ENCODE measurements around the gene SYNGAP1.
"Not testable (repeated sequence)": the region's sequence is repeated elsewhere in the genome, so short reads cannot be mapped to it uniquely, and the experiment has no call there.

Gene SYNGAP1

DNA sequence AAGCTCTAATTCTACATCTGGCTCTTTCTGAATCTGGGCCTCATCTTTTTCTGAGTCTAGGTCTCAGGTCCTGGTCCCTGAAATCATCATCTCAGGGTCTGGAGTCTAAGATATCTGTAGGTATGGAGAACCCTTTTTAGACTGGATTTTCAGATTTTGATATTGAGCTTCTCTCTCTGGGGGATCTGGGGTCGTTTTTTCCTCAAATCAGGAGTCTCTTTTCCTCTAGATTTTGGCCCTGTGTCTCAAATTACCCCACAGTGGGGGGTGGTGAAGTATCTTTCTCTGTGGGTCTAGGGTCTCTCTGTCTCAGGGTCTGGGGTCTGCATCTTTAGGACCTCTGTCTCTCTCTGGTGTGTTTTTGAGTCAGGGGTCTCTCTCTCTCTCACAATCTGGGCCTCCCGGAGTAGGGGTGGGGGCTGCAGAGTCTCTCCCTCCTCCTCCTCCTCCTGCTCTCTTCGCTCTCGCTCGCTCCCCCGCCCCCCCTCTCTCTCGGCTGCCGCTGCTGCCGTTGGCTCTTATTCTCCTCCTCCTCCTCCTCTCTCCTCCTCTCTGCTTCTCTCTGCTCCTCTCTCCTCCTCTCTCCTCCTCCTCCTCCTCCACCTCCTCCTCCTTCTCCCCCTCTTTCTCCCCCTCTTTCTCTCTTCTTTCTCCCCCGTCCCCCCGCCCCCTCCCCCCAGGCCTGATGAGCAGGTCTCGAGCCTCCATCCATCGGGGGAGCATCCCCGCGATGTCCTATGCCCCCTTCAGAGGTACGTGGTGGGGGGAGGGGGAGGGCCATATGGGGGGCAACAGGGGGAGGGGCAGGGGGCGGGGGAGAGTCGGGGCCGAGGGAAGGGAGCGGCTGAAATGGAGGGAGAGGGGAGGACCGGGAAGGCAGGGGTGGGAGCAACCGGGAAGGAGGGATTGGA, at the start of gene SYNGAP1:
SYNGAP1 (plus strand) TSS at position 486 of the 911 bp plus-strand sequence; CDS start at position 686, 200 bp downstream.
- H3K36me3 ChIP-seq (ENCODE audit: control insufficient read depth, insufficient read depth, low read length): peaks cover 8% of the 10 kb centered on the region
- peaks cover 27% of the 10 kb centered on the region for H3K4me1 ChIP-seq (ENCODE audit: control insufficient read depth, insufficient read depth, low read length)
- H3K27ac ChIP-seq (ENCODE audit: low read depth, low read length): peak within 1 kb of the TSS; percentile 88
- H3K4me3 ChIP-seq (ENCODE audit: low read length): peak within 1 kb of the TSS; percentile 58
- no peak within 1 kb of the TSS for H3K9ac ChIP-seq (ENCODE audit: low read length)
- H3K27me3 ChIP-seq (ENCODE audit: control insufficient read depth, insufficient read depth, low read length): no peaks in the 10 kb centered on the region

DNA sequence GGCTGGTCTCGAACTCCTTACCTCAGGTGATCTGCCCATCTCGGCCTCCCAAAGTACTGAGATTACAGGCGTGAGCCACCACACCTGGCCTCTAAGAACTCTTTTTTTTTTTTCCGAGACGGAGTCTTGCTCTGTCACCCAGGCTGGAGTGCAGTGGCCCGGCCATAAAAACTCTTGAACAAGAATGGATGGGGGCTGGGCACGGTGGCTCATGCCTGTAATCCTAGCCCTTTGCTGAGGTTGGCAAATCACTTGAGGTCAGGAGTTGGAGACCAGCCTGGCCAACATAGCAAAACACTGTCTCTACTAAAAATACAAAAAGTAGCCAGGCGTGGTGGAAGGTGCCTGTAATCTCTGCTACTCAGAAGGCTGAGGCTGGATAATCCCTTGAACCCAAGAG, 48.0 kb upstream of the SYNGAP1 start:
- not testable (repeated sequence) for H3K27me3 ChIP-seq (ENCODE audit: control insufficient read depth, insufficient read depth, low read length); H3K27ac ChIP-seq (ENCODE audit: low read depth, low read length); H3K4me3 ChIP-seq (ENCODE audit: low read length); H3K36me3 ChIP-seq (ENCODE audit: control insufficient read depth, insufficient read depth, low read length); H3K9ac ChIP-seq (ENCODE audit: low read length); H3K4me1 ChIP-seq (ENCODE audit: control insufficient read depth, insufficient read depth, low read length)

DNA sequence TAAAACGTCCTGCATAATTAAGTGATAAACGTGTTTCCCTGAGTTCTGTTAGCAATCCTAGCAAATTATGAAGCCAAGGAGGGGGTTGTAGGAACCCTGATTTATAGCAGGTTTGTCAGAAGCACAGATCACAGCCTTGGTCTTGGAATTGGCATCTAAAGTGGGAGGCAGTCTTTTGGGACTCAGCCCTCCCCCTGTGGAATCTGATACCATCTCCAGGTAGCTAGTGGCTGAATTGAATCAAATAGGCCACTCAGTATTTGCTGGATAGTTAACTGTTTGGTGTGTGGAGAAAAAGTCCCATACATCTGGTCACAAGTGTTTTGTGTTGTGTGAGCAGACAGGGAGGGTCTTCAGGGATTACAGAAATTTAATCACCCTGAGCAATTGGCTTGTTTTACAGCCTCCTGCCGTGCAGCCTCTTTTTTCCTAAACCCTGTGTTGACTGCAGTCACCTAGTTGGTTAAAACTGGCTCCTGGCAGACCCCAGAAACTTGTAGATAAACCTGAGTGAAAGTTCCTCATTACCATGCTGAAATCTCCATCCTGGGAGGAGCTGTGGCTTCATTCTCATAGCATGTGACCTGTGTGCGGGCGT, 47.2 kb upstream of the SYNGAP1 start:
- Histone ChIP-seq H3K27me3 (ENCODE audit: control insufficient read depth, insufficient read depth, low read length) (no peaks in the 10 kb centered on the region), H3K36me3 (ENCODE audit: control insufficient read depth, insufficient read depth, low read length) (no peaks in the 10 kb centered on the region), H3K9ac (ENCODE audit: low read length) (no peak overlapping the region), H3K4me1 (ENCODE audit: control insufficient read depth, insufficient read depth, low read length) (peaks cover 9% of the 10 kb centered on the region), H3K27ac (ENCODE audit: low read depth, low read length) (no peak overlapping the region), H3K4me3 (ENCODE audit: low read length) (no peak overlapping the region)

DNA sequence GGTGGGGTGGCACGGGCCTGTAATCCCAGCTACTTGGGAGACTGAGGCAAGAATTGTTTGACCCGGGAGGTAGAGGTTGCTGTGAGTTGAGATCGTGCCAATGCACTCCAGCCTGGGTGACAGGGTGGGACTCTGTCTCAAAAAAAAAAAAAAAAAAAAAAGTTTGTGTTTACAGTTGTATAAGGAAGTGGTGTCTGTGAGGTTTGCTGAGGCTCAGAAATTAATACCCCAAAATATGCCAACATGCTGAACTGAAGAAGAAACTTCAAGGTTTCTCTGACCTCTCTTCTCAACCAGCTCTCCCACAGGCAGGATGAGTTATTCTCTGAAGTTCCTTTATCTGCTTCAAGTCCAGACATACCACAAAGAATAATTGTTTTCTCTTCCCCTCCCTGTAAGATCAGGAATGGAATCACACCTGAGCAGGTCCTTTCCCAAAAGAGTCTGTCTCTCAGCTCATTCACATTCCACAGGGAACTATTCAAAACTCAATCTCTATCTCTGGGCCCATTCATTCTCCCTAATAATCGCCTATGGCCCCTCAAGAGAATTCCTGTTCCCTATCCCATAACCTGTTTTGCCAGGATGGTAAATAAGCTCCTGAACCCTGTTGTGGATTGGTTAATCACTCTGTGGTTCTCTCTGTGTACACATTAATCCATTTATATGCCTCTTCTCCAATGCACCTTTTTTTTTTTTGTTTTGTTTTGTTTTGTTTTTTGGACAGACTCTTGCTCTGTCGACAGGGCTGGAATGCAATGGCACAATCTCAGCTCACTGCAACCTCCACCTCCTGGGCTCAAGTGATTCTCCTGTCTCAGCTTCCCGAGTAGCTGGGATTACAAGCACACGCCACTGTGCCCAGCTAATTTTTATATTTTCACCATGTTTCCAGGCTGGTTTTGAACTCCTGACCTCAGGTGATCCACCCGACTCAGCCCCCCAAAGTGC, 45.6 kb upstream of the SYNGAP1 start:
- Histone ChIP-seq H3K27me3 (ENCODE audit: control insufficient read depth, insufficient read depth, low read length) (no peaks in the 10 kb centered on the region), H3K4me1 (ENCODE audit: control insufficient read depth, insufficient read depth, low read length) (peaks cover 9% of the 10 kb centered on the region), H3K9ac (ENCODE audit: low read length) (no peak overlapping the region), H3K36me3 (ENCODE audit: control insufficient read depth, insufficient read depth, low read length) (no peaks in the 10 kb centered on the region), H3K27ac (ENCODE audit: low read depth, low read length) (peak overlapping the region; percentile 55), H3K4me3 (ENCODE audit: low read length) (no peak overlapping the region)

DNA sequence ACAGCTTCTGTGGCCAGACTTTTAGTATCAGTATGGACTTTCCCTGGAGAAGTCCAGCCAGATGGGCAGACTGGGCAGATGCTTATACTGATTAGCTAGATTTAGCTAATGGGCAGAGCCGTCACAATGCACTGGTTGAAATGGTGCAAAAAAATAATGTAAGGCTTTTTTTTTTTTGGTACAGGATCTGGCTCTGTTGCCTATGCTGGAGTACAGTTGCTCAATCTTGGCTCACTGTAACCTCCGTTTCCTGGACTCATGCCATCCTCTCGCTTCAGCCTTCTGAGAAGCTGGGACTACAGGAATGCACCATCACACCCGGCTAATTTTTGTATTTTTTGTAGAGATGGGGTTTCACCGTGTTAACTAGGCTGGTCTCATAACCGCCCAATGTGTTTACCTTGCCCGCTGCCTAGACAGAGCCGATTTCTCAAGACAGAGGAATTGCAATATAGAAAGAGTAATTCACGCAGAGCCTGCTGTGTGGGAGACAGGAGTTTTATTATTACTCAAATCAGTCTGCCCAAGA, 44.7 kb upstream of the SYNGAP1 start:
- Histone ChIP-seq H3K27me3 (ENCODE audit: control insufficient read depth, insufficient read depth, low read length) (no peaks in the 10 kb centered on the region), H3K4me1 (ENCODE audit: control insufficient read depth, insufficient read depth, low read length) (peaks cover 9% of the 10 kb centered on the region), H3K4me3 (ENCODE audit: low read length) (peak overlapping the region; percentile 15), H3K36me3 (ENCODE audit: control insufficient read depth, insufficient read depth, low read length) (no peaks in the 10 kb centered on the region), H3K27ac (ENCODE audit: low read depth, low read length) (peak overlapping the region; percentile 55), H3K9ac (ENCODE audit: low read length) (no peak overlapping the region)

DNA sequence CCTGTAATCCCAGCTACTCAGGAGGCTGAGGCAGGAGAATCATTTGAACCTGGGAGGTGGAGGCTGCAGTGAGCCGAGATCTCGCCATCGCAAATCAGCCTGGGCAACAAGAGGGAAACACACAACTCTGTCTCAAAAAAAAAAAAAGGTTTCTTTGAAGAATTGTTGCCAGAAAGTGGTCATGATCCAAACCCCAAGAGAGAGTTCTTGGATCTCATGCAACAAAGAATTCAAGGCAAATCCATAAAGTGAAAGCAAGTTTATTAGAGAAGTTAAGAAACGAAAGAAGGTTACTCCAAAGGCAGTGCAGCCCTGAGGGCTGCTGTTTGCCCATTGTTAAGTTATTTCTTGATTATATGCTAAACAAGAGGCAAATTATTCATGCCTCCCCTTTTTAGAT, 42.7 kb upstream of the SYNGAP1 start:
- Histone ChIP-seq H3K9ac (ENCODE audit: low read length) (no peak overlapping the region), H3K4me1 (ENCODE audit: control insufficient read depth, insufficient read depth, low read length) (peaks cover 9% of the 10 kb centered on the region)

DNA sequence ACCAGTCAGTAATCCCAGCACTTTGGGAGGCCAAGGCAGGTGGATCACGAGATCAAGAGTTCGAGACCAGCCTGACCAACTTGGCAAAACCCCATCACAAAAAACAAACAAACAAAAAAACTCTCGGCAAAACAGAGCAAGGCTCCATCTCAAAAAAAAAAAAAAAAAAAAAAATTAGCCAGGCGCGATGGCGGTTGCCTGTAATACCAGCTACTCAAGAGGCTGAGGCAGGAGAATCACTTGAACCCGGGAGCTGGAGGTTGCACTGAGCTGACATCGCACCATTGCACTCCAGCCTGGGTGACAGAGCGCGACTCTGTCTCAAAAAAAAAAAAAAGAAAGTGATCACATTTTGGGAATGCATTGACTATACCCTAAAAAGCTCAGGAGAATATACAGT, 40.7 kb upstream of the SYNGAP1 start:
- H3K4me1 ChIP-seq (ENCODE audit: control insufficient read depth, insufficient read depth, low read length): peaks cover 11% of the 10 kb centered on the region
- H3K36me3 ChIP-seq (ENCODE audit: control insufficient read depth, insufficient read depth, low read length); H3K27me3 ChIP-seq (ENCODE audit: control insufficient read depth, insufficient read depth, low read length); H3K27ac ChIP-seq (ENCODE audit: low read depth, low read length); H3K9ac ChIP-seq (ENCODE audit: low read length); H3K4me3 ChIP-seq (ENCODE audit: low read length): not testable (repeated sequence)

More for the DNA sequence above, 42.7 kb upstream of the SYNGAP1 start:
- no peaks in the 10 kb centered on the region for H3K27me3 ChIP-seq (ENCODE audit: control insufficient read depth, insufficient read depth, low read length)
- H3K36me3 ChIP-seq (ENCODE audit: control insufficient read depth, insufficient read depth, low read length): no peaks in the 10 kb centered on the region
- H3K27ac ChIP-seq (ENCODE audit: low read depth, low read length): no peak overlapping the region
- no peak overlapping the region for H3K4me3 ChIP-seq (ENCODE audit: low read length)

DNA sequence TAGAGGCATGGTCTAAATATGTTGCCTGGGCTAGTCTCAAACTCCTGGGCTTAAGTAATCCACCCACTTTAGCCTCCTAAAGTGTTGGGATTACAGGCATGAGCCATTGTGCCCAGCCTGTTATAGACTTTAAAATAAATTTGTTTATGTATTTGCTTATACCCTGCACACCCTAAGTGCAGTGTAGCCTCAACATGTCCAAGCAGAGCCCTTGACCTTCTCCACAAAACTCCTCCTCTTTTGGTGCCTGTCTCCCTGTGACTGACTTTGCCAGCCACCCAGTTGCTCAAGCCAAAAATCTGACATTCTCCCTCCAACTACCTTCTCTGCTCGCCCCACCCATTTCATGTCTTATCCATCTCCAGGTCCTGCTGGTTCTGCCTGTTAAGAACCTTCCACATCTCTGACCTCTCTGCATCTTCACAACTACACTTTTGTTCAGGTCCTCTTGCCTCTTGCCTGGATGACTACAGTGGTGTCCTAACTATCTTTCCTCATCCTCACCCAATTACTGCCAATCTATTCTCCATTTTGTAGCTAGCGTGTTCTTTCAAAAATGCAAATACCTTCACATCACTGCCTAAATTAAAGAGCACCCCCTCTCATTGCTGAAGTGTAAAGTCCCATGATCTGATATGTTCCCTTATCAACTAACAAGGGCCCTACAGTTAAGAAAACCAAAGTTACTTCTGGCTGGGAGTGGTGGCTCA, 39.4 kb upstream of the SYNGAP1 start:
- peaks cover 3% of the 10 kb centered on the region for H3K4me1 ChIP-seq (ENCODE audit: control insufficient read depth, insufficient read depth, low read length)
- H3K27me3 ChIP-seq (ENCODE audit: control insufficient read depth, insufficient read depth, low read length): no peaks in the 10 kb centered on the region
- H3K4me3 ChIP-seq (ENCODE audit: low read length): no peak overlapping the region
- no peak overlapping the region for H3K27ac ChIP-seq (ENCODE audit: low read depth, low read length)
- no peaks in the 10 kb centered on the region for H3K36me3 ChIP-seq (ENCODE audit: control insufficient read depth, insufficient read depth, low read length)
- no peak overlapping the region for H3K9ac ChIP-seq (ENCODE audit: low read length)

DNA sequence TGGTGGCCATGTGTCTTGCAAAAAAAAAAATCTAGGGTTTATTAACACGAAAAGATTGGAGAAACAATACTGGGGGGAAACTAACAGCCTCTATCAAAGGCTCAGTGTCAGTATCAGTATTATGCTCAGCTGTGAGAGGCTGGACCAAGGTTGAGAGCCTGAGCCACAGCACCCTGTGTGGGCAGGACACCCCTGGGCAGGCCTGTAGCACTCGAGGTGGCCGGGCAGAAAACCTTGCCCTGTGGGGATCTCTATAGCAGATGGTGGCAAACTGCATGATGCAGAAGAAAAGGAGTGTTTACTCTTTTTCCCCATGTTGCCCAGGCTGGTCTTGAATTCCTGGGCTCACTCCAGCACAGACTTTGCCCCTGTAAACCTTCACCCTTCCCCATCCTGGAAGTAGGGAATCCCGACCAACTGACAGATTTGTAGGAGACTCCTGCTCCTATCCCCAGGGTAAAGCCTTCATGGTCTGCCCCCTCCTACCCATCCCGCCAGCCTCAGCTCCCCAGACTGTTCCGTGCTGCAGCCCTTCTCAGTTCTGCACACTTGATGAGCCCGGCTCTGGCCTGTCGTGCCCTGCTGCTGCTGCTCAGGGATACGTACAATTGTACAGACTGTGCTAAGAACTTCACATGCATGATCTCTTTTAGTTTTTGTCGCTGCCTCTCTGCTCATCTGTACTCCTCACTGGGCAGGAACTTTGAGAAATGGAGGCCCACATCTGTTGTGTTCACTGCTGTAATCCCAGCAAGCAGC, 36.3 kb upstream of the SYNGAP1 start:
- Histone ChIP-seq H3K4me1 (ENCODE audit: control insufficient read depth, insufficient read depth, low read length) (peaks cover 3% of the 10 kb centered on the region), H3K9ac (ENCODE audit: low read length) (no peak overlapping the region), H3K36me3 (ENCODE audit: control insufficient read depth, insufficient read depth, low read length) (no peaks in the 10 kb centered on the region), H3K4me3 (ENCODE audit: low read length) (no peak overlapping the region), H3K27me3 (ENCODE audit: control insufficient read depth, insufficient read depth, low read length) (no peaks in the 10 kb centered on the region), H3K27ac (ENCODE audit: low read depth, low read length) (no peak overlapping the region)

DNA sequence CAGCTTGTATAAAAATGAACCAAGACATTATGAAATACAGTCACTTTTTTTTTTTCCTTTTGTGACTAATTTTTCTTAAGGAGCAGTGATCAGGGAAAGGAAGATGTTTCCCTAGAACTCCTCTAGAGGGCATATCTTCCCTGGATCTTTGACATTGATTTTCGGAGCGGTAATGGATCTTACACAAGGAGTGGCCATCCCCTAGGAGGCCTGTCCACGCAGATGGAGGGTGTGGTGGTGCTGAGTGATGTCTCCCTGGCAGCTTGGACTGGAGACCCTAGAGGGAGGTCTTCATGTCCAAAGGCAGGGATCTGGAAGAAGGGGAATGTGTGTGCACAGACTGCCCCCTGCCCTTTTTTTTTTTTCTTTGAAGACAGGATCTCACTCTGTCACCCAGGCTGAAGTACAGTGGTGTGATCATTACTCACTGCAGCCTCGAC, 35.3 kb upstream of the SYNGAP1 start:
- H3K27ac ChIP-seq (ENCODE audit: low read depth, low read length): no peak overlapping the region

DNA sequence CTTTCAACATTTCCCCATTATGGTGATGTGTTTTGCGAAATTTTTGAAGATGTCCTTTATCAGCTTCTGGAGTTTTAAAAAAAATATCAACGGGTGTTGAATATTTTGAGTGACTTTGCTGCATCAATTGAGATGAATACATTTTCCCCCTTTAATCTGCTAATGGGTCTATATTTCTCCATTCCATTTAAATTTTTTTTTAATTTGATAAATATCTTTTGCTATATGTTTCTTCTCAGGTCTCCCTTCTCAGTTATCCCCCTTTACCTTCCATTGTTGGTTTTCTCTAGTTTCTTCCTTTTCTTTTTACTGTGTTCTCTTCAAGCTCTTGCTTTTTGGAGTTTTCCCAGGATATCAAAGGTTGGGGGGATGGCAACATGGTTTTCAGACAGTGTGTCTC, 29.7 kb upstream of the SYNGAP1 start:
- H3K27ac ChIP-seq (ENCODE audit: low read depth, low read length): no peak overlapping the region
- H3K9ac ChIP-seq (ENCODE audit: low read length): no peak overlapping the region
- H3K27me3 ChIP-seq (ENCODE audit: control insufficient read depth, insufficient read depth, low read length): no peaks in the 10 kb centered on the region
- no peaks in the 10 kb centered on the region for H3K36me3 ChIP-seq (ENCODE audit: control insufficient read depth, insufficient read depth, low read length)
- no peak overlapping the region for H3K4me3 ChIP-seq (ENCODE audit: low read length)
- H3K4me1 ChIP-seq (ENCODE audit: control insufficient read depth, insufficient read depth, low read length): peaks cover 9% of the 10 kb centered on the region

More for the DNA sequence above, 35.3 kb upstream of the SYNGAP1 start:
- Histone ChIP-seq H3K36me3 (ENCODE audit: control insufficient read depth, insufficient read depth, low read length) (no peaks in the 10 kb centered on the region), H3K4me3 (ENCODE audit: low read length) (no peak overlapping the region), H3K9ac (ENCODE audit: low read length) (no peak overlapping the region), H3K27me3 (ENCODE audit: control insufficient read depth, insufficient read depth, low read length) (no peaks in the 10 kb centered on the region), H3K4me1 (ENCODE audit: control insufficient read depth, insufficient read depth, low read length) (peaks cover 3% of the 10 kb centered on the region)
